HepG2 (cell line): Measurements from ENCODE around the gene PCSK6. TPM values are rescaled to one million over a fixed set of nuclear protein-coding genes. Genes with fewer than 3 reads are reported as not detected.

Experiments
- ATAC-seq: fragments of 200-7000 bp; cut with Tn5 transposase; 3 replicates; pipeline ENCODE4 v1.9.1; 2020; ENCODE audit warnings: mild to moderate bottlenecking, moderate library complexity
- BruUV-seq: library from RNA; stranded (reverse); fragments of 400-500 nt; replicated peaks from 2 replicates; lab custom pipeline; 2021; lab: Mats Ljungman, UMichigan
- CTCF ChIA-PET: fragments of 300-600 bp; formaldehyde crosslinking; extraction: SDS; loops from one replicate; lab custom pipeline; 2021; ENCODE audit warnings: low total read pairs, inconsistent platforms, low intra/inter-chr PET ratio; lab: Yijun Ruan, JAX
- POLR2A ChIA-PET: fragments of 350-600 bp; sonication (Branson Sonifier 250); formaldehyde crosslinking; loops from one replicate; lab custom pipeline; 2020; ENCODE audit warnings: antibody characterized with exemption, inconsistent platforms; lab: Yijun Ruan, JAX
- DNase-seq: peaks from one replicate; pipeline ENCODE4 v3.0.0-alpha.2; 2015; ENCODE audit warnings: low spot score
- FAIRE-seq: peaks from 3 replicates; lab custom pipeline; 2011; peaks lifted over from hg19 to GRCh38; lab: Jason Lieb, UNC
- H2AFZ ChIP-seq: one replicate; pipeline ENCODE4 v1.6.1; 2011; ENCODE audit warnings: low read length, inconsistent platforms
- H3K27ac ChIP-seq: fragments of 300-600 bp; 3 replicates; pipeline ENCODE4 v1.8.0; 2011; ENCODE audit warnings: mixed run types, mild to moderate bottlenecking, mixed read lengths, low read length, inconsistent platforms; ENCODE audit not compliant: insufficient read depth; ENCODE audit errors: extremely low read length
- H3K27me3 ChIP-seq, 2 experiments: fragments of 200-600 bp in 1 of 2; 2 replicates in 1 of 2; 3 replicates in 1 of 2; pipeline versions ENCODE4 v1.6.0 to v1.8.0; 2011; ENCODE audit warnings: low read length in 2 of 2, mild to moderate bottlenecking in 2 of 2, moderate library complexity in 2 of 2, inconsistent platforms in 1 of 2; ENCODE audit not compliant: insufficient read depth in 2 of 2, control insufficient read depth in 1 of 2
- H3K36me3 ChIP-seq, 2 experiments: fragments of 200-600 bp in 1 of 2; replicated peaks in 1 of 2; 2 replicates in 1 of 2; 3 replicates in 1 of 2; pipeline versions ENCODE4 v1.5.1 to v1.8.0; 2011; ENCODE audit warnings: low read length in 2 of 2, inconsistent platforms in 1 of 2; ENCODE audit not compliant: insufficient read depth in 2 of 2, control insufficient read depth in 1 of 2
- H3K4me1 ChIP-seq: 2 replicates; pipeline ENCODE4 v1.5.1; 2012; ENCODE audit warnings: low read length, inconsistent platforms; ENCODE audit not compliant: insufficient read depth
- H3K4me2 ChIP-seq: 2 replicates; pipeline ENCODE4 v1.6.0; 2011; ENCODE audit warnings: low read depth, low read length, inconsistent platforms
- H3K4me3 ChIP-seq, 3 experiments: fragments of 200-600 bp in 1 of 3; sonication (generic), shearing (Covaris generic) in 1 of 3; replicated peaks in 1 of 3; 2 replicates each; pipeline ENCODE4 v1.5.1; 2011 to 2016; ENCODE audit warnings: low read length in 3 of 3, inconsistent platforms in 2 of 3, low read depth in 2 of 3, mild to moderate bottlenecking in 2 of 3, control low read depth in 1 of 3, mixed read lengths in 1 of 3; ENCODE audit not compliant: insufficient read depth in 1 of 3
- H3K79me2 ChIP-seq: one replicate; pipeline ENCODE4 v1.6.1; 2011; ENCODE audit warnings: low read length, inconsistent platforms; ENCODE audit not compliant: insufficient read depth
- H3K9ac ChIP-seq: 2 replicates; pipeline ENCODE4 v1.6.0; 2011; ENCODE audit warnings: mild to moderate bottlenecking, low read depth, low read length, inconsistent platforms; ENCODE audit not compliant: insufficient read depth
- H3K9me3 ChIP-seq: 2 replicates; pipeline ENCODE4 v1.5.1; 2012; ENCODE audit warnings: mild to moderate bottlenecking, low read length
- H4K20me1 ChIP-seq: 2 replicates; pipeline ENCODE4 v1.6.0; 2011; ENCODE audit warnings: inconsistent platforms, mild to moderate bottlenecking, low read length, moderate library complexity; ENCODE audit not compliant: insufficient read depth
- ELF1 ChIP-seq: sonication (generic); formaldehyde crosslinking; IDR thresholded peaks from 2 replicates; pipeline ENCODE4 v1.4.0; 2020; ENCODE audit warnings: missing genetic modification reagents
- JUNB ChIP-seq: sonication (generic); formaldehyde crosslinking; IDR thresholded peaks from 2 replicates; pipeline ENCODE4 v1.8.0; 2022; ENCODE audit warnings: missing genetic modification reagents, mild to moderate bottlenecking, borderline replicate concordance
- MAF1 ChIP-seq: sonication (generic); formaldehyde crosslinking; IDR thresholded peaks from 2 replicates; pipeline ENCODE4 v1.5.0; 2020; ENCODE audit warnings: missing genetic modification reagents, borderline replicate concordance
- MAFF ChIP-seq: IDR thresholded peaks from 2 replicates; pipeline ENCODE4 v1.6.1; 2011; ENCODE audit warnings: low read depth, low read length, improper control_type of control experiment
- PCBP2 ChIP-seq: fragments of 200-400 bp; formaldehyde crosslinking; optimal IDR thresholded peaks from 2 replicates; pipeline ENCODE3; 2018; ENCODE audit warnings: low read length, low read depth; ENCODE audit not compliant: poor library complexity, severe bottlenecking
- POGZ ChIP-seq: sonication (generic); formaldehyde crosslinking; IDR thresholded peaks from 2 replicates; pipeline ENCODE4 v1.4.0; 2020; ENCODE audit warnings: mild to moderate bottlenecking, missing genetic modification reagents
- SOX5 ChIP-seq: IDR thresholded peaks from 2 replicates; pipeline ENCODE4 v1.6.1; 2016; ENCODE audit warnings: borderline replicate concordance
- TBP ChIP-seq: sonication (generic); formaldehyde crosslinking; IDR thresholded peaks from 2 replicates; pipeline ENCODE4 v1.5.0; 2020; ENCODE audit warnings: missing genetic modification reagents
- ZBTB42 ChIP-seq: sonication (generic); formaldehyde crosslinking; IDR thresholded peaks from 2 replicates; pipeline ENCODE4 v1.5.0; 2020; ENCODE audit warnings: mild to moderate bottlenecking, missing genetic modification reagents
- ZMAT3 ChIP-seq: sonication (generic); formaldehyde crosslinking; conservative IDR thresholded peaks from 2 replicates; pipeline ENCODE4 v1.7.0; 2021; ENCODE audit warnings: missing genetic modification reagents
- ZMYM2 ChIP-seq: sonication (generic); formaldehyde crosslinking; IDR thresholded peaks from 2 replicates; pipeline ENCODE4 v1.8.0; 2022; ENCODE audit warnings: mild to moderate bottlenecking, missing genetic modification reagents
- ZNF468 ChIP-seq: sonication (generic); formaldehyde crosslinking; IDR thresholded peaks from 2 replicates; pipeline ENCODE4 v1.8.0; 2022; ENCODE audit warnings: mild to moderate bottlenecking, moderate library complexity, missing genetic modification reagents
- ZNF557 ChIP-seq: sonication (generic); formaldehyde crosslinking; IDR thresholded peaks from 2 replicates; pipeline ENCODE4 v1.4.0; 2020; ENCODE audit warnings: missing genetic modification reagents
- WGBS: methylation state at CpG from one replicate; pipeline ENCODE4 v1.1.6; 2017; ENCODE audit warnings: low lambda C conversion rate; 5-methylcytosine and 5-hydroxymethylcytosine counted together
- in situ Hi-C: cut with HindIII; loops from 2 replicates; pipeline ENCODE4 v1.10.0; 2017; ENCODE audit warnings: low pct_unique_long_range_greater_than_20kb; ENCODE audit not compliant: extremely low pct_ligation_motif_present
- intact Hi-C: fragments of 100-400 bp; cut with micrococcal nuclease; formaldehyde crosslinking; loops from one replicate; pipeline ENCODE4 v1.10.0; 2022; ENCODE audit not compliant: unreplicated experiment
- polyA plus RNA-seq, 8 experiments: library from polyadenylated mRNA; depleted of rRNA in 3 of 8; stranded (reverse) in 7 of 8; unstranded in 1 of 8; fragments of >200 nt; fragmentation: Illumina TruSeq in 4 of 8; extraction: Trizol in 4 of 8; gene quantifications; 2 replicates each; pipeline versions ENCODE4 v1.2.1 to v1.2.3, GENCODE V29; 2011 to 2016; ENCODE audit warnings: low read depth in 4 of 8, missing spikeins in 1 of 8, mixed read lengths in 1 of 8; ENCODE audit not compliant: insufficient read depth in 1 of 8
- total RNA-seq, 5 experiments: library from RNA; depleted of rRNA; stranded (reverse); fragments of >200 nt; fragmentation: Illumina TruSeq; extraction: Trizol; gene quantifications; 2 replicates each; pipeline ENCODE4 v1.2.3, GENCODE V29; 2016; ENCODE audit warnings: low read depth in 1 of 5
- TF ChIP-seq, protein P1 (sequence below): sonication (generic); formaldehyde crosslinking; IDR thresholded peaks from 2 replicates; pipeline ENCODE4 v1.4.0; 2020; ENCODE audit warnings: mild to moderate bottlenecking, missing genetic modification reagents, borderline replicate concordance
- TF ChIP-seq, protein P2 (sequence below), 2 experiments: sonication (generic) in 1 of 2; formaldehyde crosslinking in 1 of 2; IDR thresholded peaks; 2 replicates each; pipeline versions ENCODE4 v1.4.0 to v1.6.1; 2018 to 2020; ENCODE audit warnings: missing genetic modification reagents in 2 of 2, borderline replicate concordance in 1 of 2, low read depth in 1 of 2, mild to moderate bottlenecking in 1 of 2, missing biosample characterization in 1 of 2

PCSK6 gene
- total and polyA plus RNA-seq, 2 of the 13 experiments (the other 11 are each of a cell fraction or from before 2014, with no cell fraction given) = 56.5 to 155 TPM

DNA sequence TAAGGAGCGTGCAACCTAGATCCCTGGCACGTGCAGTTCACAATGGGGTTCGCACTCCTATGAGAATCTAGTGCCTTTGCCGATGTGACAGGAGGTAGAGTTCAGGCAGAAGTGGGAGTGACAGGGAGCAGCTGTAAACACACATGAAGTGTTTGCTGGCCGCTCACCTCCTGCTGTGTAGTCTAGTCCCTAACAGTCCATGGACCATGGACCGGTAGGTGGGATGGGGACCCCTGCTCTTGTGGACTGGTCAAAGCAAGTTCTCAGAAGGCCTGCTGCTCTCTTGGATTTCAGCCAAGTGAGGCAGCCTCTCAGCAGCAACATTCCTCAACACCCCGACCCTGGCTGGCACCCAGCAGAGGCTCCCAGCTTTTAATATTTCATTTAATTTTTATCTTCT, 136.3 kb downstream of the PCSK6 start:
- in situ Hi-C loops (no loop called here), intact Hi-C loops (no loop called here)
- no TSS peak for BruUV-seq
- FAIRE-seq (no peak), ATAC-seq (no peak), DNase-seq (no peak)
- Histone ChIP-seq H4K20me1 (no peaks in the 10 kb centered on the region), H3K4me1 (no peaks in the 10 kb centered on the region), H3K27me3 (no peaks in the 10 kb centered on the region), H3K36me3 (peaks cover 15 to 58% of the 10 kb centered on the region in 2 experiments), H3K9me3 (no peaks in the 10 kb centered on the region), H2AFZ (no peak overlapping the region), H3K9ac (no peak overlapping the region), H3K4me2 (no peak overlapping the region), H3K27ac (no peak overlapping the region), H3K4me3 (no peak overlapping the region), H3K79me2 (no peaks in the 10 kb centered on the region)
- ChIA-PET POLR2A (no interaction called here), CTCF (no interaction called here)
- TF ChIP-seq ELF1 (CRISPR knock-in tag) (no peak), POGZ (CRISPR knock-in tag) (no peak), ZBTB42 (CRISPR knock-in tag) (no peak), ZNF557 (no peak), SOX5 (CRISPR knock-in tag) (no peak), ZNF468 (CRISPR knock-in tag) (no peak), JUNB (no peak), MAF1 (no peak), PCBP2 (no peak), ZMYM2 (no peak), MAFF (no peak), ZMAT3 (no peak), TBP (CRISPR knock-in tag) (no peak)
- TF ChIP-seq, protein P1, sequence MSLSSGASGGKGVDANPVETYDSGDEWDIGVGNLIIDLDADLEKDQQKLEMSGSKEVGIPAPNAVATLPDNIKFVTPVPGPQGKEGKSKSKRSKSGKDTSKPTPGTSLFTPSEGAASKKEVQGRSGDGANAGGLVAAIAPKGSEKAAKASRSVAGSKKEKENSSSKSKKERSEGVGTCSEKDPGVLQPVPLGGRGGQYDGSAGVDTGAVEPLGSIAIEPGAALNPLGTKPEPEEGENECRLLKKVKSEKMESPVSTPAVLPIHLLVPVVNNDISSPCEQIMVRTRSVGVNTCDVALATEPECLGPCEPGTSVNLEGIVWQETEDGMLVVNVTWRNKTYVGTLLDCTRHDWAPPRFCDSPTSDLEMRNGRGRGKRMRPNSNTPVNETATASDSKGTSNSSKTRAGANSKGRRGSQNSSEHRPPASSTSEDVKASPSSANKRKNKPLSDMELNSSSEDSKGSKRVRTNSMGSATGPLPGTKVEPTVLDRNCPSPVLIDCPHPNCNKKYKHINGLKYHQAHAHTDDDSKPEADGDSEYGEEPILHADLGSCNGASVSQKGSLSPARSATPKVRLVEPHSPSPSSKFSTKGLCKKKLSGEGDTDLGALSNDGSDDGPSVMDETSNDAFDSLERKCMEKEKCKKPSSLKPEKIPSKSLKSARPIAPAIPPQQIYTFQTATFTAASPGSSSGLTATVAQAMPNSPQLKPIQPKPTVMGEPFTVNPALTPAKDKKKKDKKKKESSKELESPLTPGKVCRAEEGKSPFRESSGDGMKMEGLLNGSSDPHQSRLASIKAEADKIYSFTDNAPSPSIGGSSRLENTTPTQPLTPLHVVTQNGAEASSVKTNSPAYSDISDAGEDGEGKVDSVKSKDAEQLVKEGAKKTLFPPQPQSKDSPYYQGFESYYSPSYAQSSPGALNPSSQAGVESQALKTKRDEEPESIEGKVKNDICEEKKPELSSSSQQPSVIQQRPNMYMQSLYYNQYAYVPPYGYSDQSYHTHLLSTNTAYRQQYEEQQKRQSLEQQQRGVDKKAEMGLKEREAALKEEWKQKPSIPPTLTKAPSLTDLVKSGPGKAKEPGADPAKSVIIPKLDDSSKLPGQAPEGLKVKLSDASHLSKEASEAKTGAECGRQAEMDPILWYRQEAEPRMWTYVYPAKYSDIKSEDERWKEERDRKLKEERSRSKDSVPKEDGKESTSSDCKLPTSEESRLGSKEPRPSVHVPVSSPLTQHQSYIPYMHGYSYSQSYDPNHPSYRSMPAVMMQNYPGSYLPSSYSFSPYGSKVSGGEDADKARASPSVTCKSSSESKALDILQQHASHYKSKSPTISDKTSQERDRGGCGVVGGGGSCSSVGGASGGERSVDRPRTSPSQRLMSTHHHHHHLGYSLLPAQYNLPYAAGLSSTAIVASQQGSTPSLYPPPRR (CRISPR knock-in tag) = no peak
- TF ChIP-seq, protein P2, sequence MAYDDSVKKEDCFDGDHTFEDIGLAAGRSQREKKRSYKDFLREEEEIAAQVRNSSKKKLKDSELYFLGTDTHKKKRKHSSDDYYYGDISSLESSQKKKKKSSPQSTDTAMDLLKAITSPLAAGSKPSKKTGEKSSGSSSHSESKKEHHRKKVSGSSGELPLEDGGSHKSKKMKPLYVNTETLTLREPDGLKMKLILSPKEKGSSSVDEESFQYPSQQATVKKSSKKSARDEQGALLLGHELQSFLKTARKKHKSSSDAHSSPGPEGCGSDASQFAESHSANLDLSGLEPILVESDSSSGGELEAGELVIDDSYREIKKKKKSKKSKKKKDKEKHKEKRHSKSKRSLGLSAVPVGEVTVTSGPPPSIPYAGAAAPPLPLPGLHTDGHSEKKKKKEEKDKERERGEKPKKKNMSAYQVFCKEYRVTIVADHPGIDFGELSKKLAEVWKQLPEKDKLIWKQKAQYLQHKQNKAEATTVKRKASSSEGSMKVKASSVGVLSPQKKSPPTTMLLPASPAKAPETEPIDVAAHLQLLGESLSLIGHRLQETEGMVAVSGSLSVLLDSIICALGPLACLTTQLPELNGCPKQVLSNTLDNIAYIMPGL (CRISPR knock-in tag; IDR thresholded peaks at IDR 0.05; ENCODE audit: borderline replicate concordance in 1 of 2, low read depth in 1 of 2) = no peak
- WGBS = 97% methylated on average over 5 of the region's 7 CpGs
